Gastroesophageal sphincter (tissue), 4 donors: ENCODE data around the gene TEC. TPM values are rescaled to one million over a fixed set of nuclear protein-coding genes. Genes with fewer than 3 reads are reported as not detected.
A peak's percentile ranks its signal among the peaks of the same experiment; 100 is the strongest.
"Not testable (repeated sequence)": the region's sequence is repeated elsewhere in the genome, so short reads cannot be mapped to it uniquely, and the experiment has no call there.

Experiments used
- ATAC-seq: fragments of 150-250 bp; one replicate; pipeline ENCODE4 v1.9.1; 2016; ENCODE audit warnings: mild to moderate bottlenecking, moderate library complexity
- H3K27ac ChIP-seq, 4 donors: fragments of 200-600 bp; sonication (generic) in 3 of 4; 1 replicate in 3 of 4; 2 replicates in 1 of 4; pipeline ENCODE4 v1.5.1; 2016 to 2019
- H3K27me3 ChIP-seq: fragments of 200-600 bp; sonication (generic); one replicate; pipeline ENCODE4 v1.5.1; 2019
- H3K36me3 ChIP-seq, 2 donors: fragments of 200-600 bp; sonication (generic); one replicate each; pipeline ENCODE4 v1.5.1; 2019; ENCODE audit warnings: control low read depth in 1 of 2
- H3K4me1 ChIP-seq, 3 donors: fragments of 200-600 bp; sonication (generic); 1 replicate in 2 of 3; 2 replicates in 1 of 3; pipeline ENCODE4 v1.5.1; 2016 to 2019; ENCODE audit warnings: control low read depth in 2 of 3
- H3K4me3 ChIP-seq, 2 donors: fragments of 200-600 bp; sonication (generic); one replicate each; pipeline ENCODE4 v1.5.1; 2019; ENCODE audit warnings: mild to moderate bottlenecking in 1 of 2, moderate library complexity in 1 of 2
- H3K9me3 ChIP-seq, 3 donors: fragments of 200-600 bp; sonication (generic); one replicate each; pipeline ENCODE4 v1.5.1; 2017 to 2019; ENCODE audit warnings: control low read depth in 2 of 3
- EP300 ChIP-seq: sonication (generic); formaldehyde crosslinking; IDR thresholded peaks from one replicate; pipeline ENCODE4 v1.6.1; 2017; ENCODE audit warnings: antibody characterized with exemption, mild to moderate bottlenecking
- POLR2A ChIP-seq, 2 donors: fragments of 450-650 bp; IDR thresholded peaks; one replicate each; pipeline ENCODE4 v1.6.1; 2017; ENCODE audit warnings: antibody characterized with exemption in 2 of 2, mild to moderate bottlenecking in 2 of 2, moderate library complexity in 1 of 2
- POLR2AphosphoS5 ChIP-seq: sonication (generic); formaldehyde crosslinking; IDR thresholded peaks from one replicate; pipeline ENCODE4 v1.6.1; 2017; ENCODE audit warnings: antibody characterized with exemption
- WGBS, 2 donors: methylation state at CpG; one replicate each; pipeline ENCODE4 v1.1.5; 2018; ENCODE audit warnings: low coverage in 1 of 2; 5-methylcytosine and 5-hydroxymethylcytosine counted together
- total RNA-seq, 4 donors: library from RNA; depleted of rRNA; stranded (reverse); fragments of >200 nt; gene quantifications; one replicate each; pipeline ENCODE4 v1.1.0, GENCODE V29; 2016
- TF ChIP-seq, protein P1 (sequence below), 4 experiments: fragments of 200-600 bp in 2 of 4; fragments of 450-650 bp in 2 of 4; sonication (generic) in 1 of 4; IDR thresholded peaks; one replicate each; pipeline ENCODE4 v1.5.1; 2017 to 2019; ENCODE audit warnings: antibody characterized with exemption in 4 of 4, mild to moderate bottlenecking in 2 of 4, moderate library complexity in 2 of 4

The TEC gene
- total RNA-seq, 4 donors from 2014 or later, result 1.9 to 6.5 (median 3.1) TPM

DNA sequence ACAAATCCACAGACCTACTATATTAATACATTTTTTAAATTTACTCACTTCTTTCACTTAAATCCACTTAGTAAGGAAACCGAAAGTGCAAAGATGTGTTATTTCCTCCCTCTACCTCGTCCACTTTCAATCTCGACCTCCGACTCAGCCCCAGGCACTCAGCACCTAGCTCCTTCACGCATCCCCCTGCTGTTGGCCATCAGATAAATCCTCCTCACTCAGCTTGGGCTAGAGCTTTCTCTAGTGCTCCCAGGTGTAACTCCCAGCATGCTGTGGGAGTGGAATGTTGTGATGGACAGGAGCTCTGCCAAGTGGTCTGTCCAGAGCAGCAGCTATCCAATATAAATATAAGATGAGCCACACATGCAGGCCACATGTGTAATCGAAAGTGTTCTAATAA lies 26.7 kb upstream of the TEC start:
- 69 to 74% methylated on average over 6 of the region's 6 CpGs for WGBS, 2 donors
- TF ChIP-seq POLR2AphosphoS5, result no peak
- TF ChIP-seq POLR2A (IDR thresholded peaks at IDR 0.05), result no peak
- TF ChIP-seq, protein P1, sequence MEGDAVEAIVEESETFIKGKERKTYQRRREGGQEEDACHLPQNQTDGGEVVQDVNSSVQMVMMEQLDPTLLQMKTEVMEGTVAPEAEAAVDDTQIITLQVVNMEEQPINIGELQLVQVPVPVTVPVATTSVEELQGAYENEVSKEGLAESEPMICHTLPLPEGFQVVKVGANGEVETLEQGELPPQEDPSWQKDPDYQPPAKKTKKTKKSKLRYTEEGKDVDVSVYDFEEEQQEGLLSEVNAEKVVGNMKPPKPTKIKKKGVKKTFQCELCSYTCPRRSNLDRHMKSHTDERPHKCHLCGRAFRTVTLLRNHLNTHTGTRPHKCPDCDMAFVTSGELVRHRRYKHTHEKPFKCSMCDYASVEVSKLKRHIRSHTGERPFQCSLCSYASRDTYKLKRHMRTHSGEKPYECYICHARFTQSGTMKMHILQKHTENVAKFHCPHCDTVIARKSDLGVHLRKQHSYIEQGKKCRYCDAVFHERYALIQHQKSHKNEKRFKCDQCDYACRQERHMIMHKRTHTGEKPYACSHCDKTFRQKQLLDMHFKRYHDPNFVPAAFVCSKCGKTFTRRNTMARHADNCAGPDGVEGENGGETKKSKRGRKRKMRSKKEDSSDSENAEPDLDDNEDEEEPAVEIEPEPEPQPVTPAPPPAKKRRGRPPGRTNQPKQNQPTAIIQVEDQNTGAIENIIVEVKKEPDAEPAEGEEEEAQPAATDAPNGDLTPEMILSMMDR (IDR thresholded peaks at IDR 0.05), result no peak
- no peak overlapping the region for H3K4me3 ChIP-seq
- H3K27ac ChIP-seq, result no peak overlapping the region
- no peak for ATAC-seq
- no peaks in the 10 kb centered on the region for H3K36me3 ChIP-seq
- no peaks in the 10 kb centered on the region for H3K4me1 ChIP-seq
- H3K9me3 ChIP-seq, result no peaks in the 10 kb centered on the region
- H3K27me3 ChIP-seq, result no peaks in the 10 kb centered on the region

DNA sequence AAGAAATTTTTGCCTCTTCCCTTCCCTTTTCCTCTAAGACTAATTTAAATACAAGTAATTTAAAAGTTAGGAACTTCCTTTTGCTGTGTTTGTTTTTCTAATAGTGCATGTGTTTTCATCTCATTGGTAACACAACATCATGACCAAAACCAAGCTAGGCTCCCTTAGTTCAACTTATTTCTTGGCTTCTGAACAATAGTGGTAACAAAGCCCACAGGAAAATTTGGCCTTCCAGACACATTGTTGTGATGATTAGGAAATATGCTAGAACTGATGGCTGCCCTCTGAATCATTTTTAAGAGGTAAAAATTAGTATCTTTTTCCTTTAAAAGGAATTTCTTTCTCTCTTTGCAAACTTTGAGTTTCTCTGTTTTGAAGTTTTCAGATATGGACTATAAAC lies 25.5 kb upstream of the TEC start:
- Histone ChIP-seq H3K27ac (no peak overlapping the region), H3K27me3 (no peaks in the 10 kb centered on the region), H3K4me1 (no peaks in the 10 kb centered on the region), H3K36me3 (no peaks in the 10 kb centered on the region), H3K9me3 (no peaks in the 10 kb centered on the region), H3K4me3 (no peak overlapping the region)
- no peak for ATAC-seq
- TF ChIP-seq EP300 (no peak), POLR2A (IDR thresholded peaks at IDR 0.05) (no peak)
- TF ChIP-seq, protein P1 (IDR thresholded peaks at IDR 0.05), result no peak

DNA sequence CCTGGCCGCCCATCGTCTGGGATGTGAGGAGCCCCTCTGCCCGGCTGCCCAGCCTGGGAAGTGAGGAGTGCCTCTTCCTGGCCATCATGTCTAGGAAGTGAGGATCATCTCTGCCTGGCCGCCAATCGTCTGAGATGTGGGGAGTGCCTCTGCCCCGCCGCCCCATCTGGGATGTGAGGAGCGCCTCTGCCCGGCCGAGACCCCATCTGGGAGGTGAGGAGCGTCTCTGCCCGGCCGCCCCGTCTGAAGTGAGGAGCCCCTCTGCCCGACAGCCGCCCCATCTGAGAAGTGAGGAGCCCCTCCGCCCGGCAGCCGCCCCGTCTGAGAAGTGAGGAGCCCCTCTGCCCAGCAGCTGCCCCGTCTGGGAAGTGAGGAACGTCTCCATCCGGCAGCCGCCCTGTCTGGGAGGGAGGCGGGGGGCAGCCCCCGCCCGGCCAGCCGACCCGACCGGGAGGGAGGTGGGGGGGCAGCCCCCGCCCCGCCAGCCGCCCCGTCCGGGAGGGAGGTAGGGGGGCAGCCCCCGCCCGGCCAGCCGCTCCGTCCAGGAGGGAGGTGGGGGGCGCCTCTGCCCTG lies 22.7 kb upstream of the TEC start:
- H3K9me3 ChIP-seq, H3K4me1 ChIP-seq, H3K27ac ChIP-seq, H3K27me3 ChIP-seq, ATAC-seq, H3K4me3 ChIP-seq, H3K36me3 ChIP-seq: not testable (repeated sequence)
- no CpG with 5 or more reads among the region's 40 CpGs for WGBS, 2 donors

DNA sequence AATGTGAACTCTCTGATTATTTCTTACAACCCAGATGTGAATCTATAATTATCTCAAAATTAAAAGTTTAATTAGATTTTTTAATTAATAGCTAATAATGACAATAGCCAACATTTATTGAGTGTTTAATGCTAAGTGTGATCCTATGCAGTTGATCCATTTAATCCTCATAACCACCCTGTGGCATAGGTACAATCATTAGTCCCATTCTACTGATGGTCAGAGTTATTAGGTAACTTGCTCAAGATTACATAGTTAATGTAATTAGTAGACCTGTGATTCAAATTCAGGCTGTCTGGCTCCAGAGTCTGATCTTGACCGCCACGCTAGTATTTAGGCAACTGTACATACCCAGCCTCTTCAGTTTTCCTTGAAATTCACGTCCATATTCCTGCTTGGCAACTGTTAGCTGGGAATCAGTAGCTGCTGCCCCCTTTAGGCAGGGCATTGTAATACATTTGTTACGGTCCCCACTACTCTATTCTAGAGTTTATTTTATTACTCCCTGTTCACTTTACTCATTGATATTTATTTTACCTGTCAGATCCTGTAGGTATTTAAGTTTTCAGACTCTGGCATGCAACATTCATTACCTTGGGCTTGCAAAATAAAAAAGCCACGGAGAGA lies 20.6 kb upstream of the TEC start:
- Histone ChIP-seq H3K9me3 (peaks cover 0 to 16% (median 0%) of the 10 kb centered on the region in 3 donors), H3K4me1 (no peaks in the 10 kb centered on the region), H3K4me3 (no peak overlapping the region), H3K27ac (no peak overlapping the region), H3K36me3 (no peaks in the 10 kb centered on the region), H3K27me3 (no peaks in the 10 kb centered on the region)
- TF ChIP-seq, protein P1 (IDR thresholded peaks at IDR 0.05), result peak in 2 of 4 experiments; percentile 34 to 53
- no peak for TF ChIP-seq POLR2AphosphoS5
- ATAC-seq, result no peak
- 38 to 53% methylated on average over 4 to 5 of the region's 5 CpGs for WGBS, 2 donors

DNA sequence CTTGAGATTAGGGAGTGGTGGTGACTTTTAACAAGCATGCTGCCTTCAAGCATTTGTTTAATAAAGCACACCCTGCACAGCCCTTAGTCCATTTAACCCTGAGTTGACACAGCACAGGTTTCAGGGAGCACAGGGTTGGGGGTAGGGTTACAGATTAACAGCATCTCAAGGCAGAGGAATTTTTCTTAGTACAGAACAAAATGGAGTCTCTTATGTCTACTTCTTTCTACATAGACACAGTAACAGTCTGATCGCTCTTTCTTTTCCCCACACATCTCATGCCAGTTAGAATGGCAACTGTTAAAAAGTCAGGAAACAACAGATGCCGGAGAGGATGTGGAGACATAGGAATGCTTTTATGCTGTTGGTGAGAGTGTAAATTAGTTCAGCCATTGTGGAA lies 16.4 kb upstream of the TEC start:
- not testable (repeated sequence) for H3K4me3 ChIP-seq, H3K4me1 ChIP-seq, H3K27ac ChIP-seq, ATAC-seq, H3K36me3 ChIP-seq, H3K27me3 ChIP-seq
- H3K9me3 ChIP-seq, result peaks cover 0 to 58% (median 0%) of the 10 kb centered on the region in 3 donors
- WGBS, 2 donors, result 92 to 100% methylated on average over 1 to 2 of the region's 2 CpGs

DNA sequence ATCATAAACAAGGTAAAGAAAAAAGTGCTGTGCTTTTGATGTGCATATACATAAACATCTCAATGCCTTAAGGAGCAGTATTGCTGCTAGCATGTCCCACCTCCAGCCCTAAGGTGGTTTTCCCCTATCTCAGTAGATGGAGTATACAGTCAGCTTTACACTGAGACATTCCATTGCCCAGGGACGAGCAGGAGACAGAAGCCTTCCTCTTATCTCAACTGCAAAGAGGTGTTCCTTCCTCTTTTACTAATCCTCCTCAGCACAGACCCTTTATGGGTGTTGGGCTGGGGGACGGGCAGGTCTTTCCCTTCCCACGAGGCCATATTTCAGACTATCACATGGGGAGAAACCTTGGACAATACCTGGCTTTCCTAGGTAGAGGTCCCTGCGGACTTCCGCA lies 16.0 kb upstream of the TEC start:
- ATAC-seq, result not testable (repeated sequence)
- 40 to 44% methylated on average over 1 to 2 of the region's 5 CpGs for WGBS, 2 donors

More for the DNA sequence above, 16.0 kb upstream of the TEC start:
- H3K36me3 ChIP-seq, H3K4me1 ChIP-seq, H3K27ac ChIP-seq, H3K4me3 ChIP-seq, H3K27me3 ChIP-seq: not testable (repeated sequence)
- peaks cover 0 to 62% (median 0%) of the 10 kb centered on the region in 3 donors for H3K9me3 ChIP-seq
